PC-3 (cell line): ENCODE results near the gene LRRC71.

ENCODE experiments used
- EZH2 ChIP-seq: fragments of 300-600 bp; sonication (generic); IDR thresholded peaks from one replicate; pipeline ENCODE4 v1.6.1; 2017; ENCODE audit warnings: antibody characterized with exemption, mild to moderate bottlenecking, low read length; ENCODE audit not compliant: unreplicated experiment
- EZH2phosphoT487 ChIP-seq: fragments of 300-600 bp; sonication (generic); IDR thresholded peaks from 2 replicates; pipeline ENCODE4 v1.6.1; 2018; ENCODE audit warnings: mild to moderate bottlenecking, antibody characterized with exemption, low read length, borderline replicate concordance
- TF ChIP-seq, protein P1 (sequence below): fragments of 300-600 bp; sonication (generic); conservative IDR thresholded peaks from 2 replicates; pipeline ENCODE4 v1.5.1; 2017; ENCODE audit warnings: antibody characterized with exemption, low read depth, mild to moderate bottlenecking, low read length

- TF ChIP-seq, protein P1, sequence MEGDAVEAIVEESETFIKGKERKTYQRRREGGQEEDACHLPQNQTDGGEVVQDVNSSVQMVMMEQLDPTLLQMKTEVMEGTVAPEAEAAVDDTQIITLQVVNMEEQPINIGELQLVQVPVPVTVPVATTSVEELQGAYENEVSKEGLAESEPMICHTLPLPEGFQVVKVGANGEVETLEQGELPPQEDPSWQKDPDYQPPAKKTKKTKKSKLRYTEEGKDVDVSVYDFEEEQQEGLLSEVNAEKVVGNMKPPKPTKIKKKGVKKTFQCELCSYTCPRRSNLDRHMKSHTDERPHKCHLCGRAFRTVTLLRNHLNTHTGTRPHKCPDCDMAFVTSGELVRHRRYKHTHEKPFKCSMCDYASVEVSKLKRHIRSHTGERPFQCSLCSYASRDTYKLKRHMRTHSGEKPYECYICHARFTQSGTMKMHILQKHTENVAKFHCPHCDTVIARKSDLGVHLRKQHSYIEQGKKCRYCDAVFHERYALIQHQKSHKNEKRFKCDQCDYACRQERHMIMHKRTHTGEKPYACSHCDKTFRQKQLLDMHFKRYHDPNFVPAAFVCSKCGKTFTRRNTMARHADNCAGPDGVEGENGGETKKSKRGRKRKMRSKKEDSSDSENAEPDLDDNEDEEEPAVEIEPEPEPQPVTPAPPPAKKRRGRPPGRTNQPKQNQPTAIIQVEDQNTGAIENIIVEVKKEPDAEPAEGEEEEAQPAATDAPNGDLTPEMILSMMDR: no peak
- TF ChIP-seq EZH2phosphoT487 (no peak), EZH2 (no peak)
These were observed 28.7 kb downstream of the LRRC71 start for GRCh38 chr1:156949127-156949526.
